Measurements from ENCODE around the gene GAL3ST1.
"Not testable (repeated sequence)": the region's sequence is repeated elsewhere in the genome, so short reads cannot be mapped to it uniquely, and the experiment has no call there.

DNA sequence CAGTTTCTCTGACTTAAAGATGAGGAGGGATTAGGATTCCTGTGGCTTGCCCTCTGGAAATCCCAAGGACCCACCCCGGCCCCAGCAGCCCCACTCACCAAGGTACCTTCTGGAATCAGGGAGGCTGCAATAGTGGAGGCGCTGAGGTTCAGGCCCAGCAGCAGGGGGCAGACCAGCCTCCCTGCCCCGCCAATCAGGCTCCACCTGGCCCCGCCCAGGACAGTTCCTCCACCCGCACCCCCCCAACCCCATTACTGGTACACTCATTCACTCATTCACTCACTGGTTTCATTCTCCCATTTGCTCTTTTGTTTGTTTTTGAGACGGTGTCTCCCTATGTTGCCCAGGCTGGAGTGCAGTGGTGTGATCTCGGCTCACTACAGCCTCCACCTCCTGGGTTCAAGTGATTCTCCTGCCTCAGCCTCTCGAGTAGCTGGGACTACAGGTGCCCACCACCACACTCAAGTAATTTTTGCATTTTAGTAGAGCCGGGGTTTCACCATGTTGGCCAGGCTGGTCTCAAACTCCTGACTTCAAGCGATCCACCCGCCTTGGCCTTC, 13.7 kb downstream of the GAL3ST1 start:
- not testable (repeated sequence) for TF ChIP-seq POLR2AphosphoS5, POLR2A, EP300 (IDR thresholded peaks at IDR 0.05)
- TF ChIP-seq, protein P1, sequence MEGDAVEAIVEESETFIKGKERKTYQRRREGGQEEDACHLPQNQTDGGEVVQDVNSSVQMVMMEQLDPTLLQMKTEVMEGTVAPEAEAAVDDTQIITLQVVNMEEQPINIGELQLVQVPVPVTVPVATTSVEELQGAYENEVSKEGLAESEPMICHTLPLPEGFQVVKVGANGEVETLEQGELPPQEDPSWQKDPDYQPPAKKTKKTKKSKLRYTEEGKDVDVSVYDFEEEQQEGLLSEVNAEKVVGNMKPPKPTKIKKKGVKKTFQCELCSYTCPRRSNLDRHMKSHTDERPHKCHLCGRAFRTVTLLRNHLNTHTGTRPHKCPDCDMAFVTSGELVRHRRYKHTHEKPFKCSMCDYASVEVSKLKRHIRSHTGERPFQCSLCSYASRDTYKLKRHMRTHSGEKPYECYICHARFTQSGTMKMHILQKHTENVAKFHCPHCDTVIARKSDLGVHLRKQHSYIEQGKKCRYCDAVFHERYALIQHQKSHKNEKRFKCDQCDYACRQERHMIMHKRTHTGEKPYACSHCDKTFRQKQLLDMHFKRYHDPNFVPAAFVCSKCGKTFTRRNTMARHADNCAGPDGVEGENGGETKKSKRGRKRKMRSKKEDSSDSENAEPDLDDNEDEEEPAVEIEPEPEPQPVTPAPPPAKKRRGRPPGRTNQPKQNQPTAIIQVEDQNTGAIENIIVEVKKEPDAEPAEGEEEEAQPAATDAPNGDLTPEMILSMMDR (IDR thresholded peaks at IDR 0.05) = not testable (repeated sequence)
